Measurements from ENCODE around the gene MN1. TPM values are rescaled to one million over a fixed set of nuclear protein-coding genes. Genes with fewer than 3 reads are reported as not detected.

The MN1 gene
- total and polyA plus RNA-seq, 2 experiments from 2014 or later, result 7.8 to 45.8 TPM

- Histone ChIP-seq H3K4me1 (ENCODE audit: low read depth) (peaks cover 83% of the 10 kb centered on the region), H3K27me3 (no peaks in the 10 kb centered on the region), H3K36me3 (no peaks in the 10 kb centered on the region), H3K27ac (peak overlapping the region; percentile 94), H3K9me3 (ENCODE audit: low read depth) (no peaks in the 10 kb centered on the region), H3K4me3 (no peak overlapping the region)
- TF ChIP-seq, protein P1, sequence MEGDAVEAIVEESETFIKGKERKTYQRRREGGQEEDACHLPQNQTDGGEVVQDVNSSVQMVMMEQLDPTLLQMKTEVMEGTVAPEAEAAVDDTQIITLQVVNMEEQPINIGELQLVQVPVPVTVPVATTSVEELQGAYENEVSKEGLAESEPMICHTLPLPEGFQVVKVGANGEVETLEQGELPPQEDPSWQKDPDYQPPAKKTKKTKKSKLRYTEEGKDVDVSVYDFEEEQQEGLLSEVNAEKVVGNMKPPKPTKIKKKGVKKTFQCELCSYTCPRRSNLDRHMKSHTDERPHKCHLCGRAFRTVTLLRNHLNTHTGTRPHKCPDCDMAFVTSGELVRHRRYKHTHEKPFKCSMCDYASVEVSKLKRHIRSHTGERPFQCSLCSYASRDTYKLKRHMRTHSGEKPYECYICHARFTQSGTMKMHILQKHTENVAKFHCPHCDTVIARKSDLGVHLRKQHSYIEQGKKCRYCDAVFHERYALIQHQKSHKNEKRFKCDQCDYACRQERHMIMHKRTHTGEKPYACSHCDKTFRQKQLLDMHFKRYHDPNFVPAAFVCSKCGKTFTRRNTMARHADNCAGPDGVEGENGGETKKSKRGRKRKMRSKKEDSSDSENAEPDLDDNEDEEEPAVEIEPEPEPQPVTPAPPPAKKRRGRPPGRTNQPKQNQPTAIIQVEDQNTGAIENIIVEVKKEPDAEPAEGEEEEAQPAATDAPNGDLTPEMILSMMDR (IDR thresholded peaks at IDR 0.05; ENCODE audit: low read depth, low read length), result no peak
- DNase-seq (ENCODE audit: low read depth in 1 of 2, low spot score in 1 of 2), result peak in 1 of 2 donors; percentile 90
Measured at GRCh38 chr22:27790376-27791158, 11.0 kb downstream of the MN1 start.

- H3K36me3 ChIP-seq, result no peaks in the 10 kb centered on the region
- no peak for DNase-seq (ENCODE audit: low read depth in 1 of 2, low spot score in 1 of 2)
- no peak overlapping the region for H3K4me3 ChIP-seq
- TF ChIP-seq, protein P1 (IDR thresholded peaks at IDR 0.05; ENCODE audit: low read depth, low read length), result no peak
- H3K4me1 ChIP-seq (ENCODE audit: low read depth), result peaks cover 79% of the 10 kb centered on the region
- no peaks in the 10 kb centered on the region for H3K27me3 ChIP-seq
- no peak overlapping the region for H3K27ac ChIP-seq
- H3K9me3 ChIP-seq (ENCODE audit: low read depth), result no peaks in the 10 kb centered on the region
Measured at GRCh38 chr22:27788500-27789288, 12.9 kb downstream of the MN1 start.

DNA sequence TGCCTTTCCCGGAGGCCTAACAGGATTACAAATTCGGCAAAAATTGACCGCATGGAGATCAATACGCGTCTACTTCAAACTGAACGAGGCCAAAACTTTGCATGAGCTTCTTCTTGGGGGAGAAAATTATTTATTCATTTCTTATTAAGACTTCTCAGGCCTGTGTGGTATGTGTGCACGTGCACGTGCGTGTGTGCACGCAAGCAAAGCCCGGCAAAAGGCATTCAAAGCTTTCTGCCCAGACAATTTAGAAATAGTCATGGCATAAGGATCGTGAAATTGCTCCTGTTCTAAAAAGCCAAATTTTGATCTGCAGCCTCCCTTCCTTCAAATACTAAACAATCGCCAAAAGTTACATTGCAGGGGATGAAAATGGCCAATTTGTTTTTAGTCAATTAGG is 14.6 kb downstream of the MN1 start:
- H3K4me3 ChIP-seq, result no peak overlapping the region
- no peak overlapping the region for H3K27ac ChIP-seq
- peaks cover 63% of the 10 kb centered on the region for H3K4me1 ChIP-seq (ENCODE audit: low read depth)
- no peaks in the 10 kb centered on the region for H3K36me3 ChIP-seq
- DNase-seq (ENCODE audit: low read depth in 1 of 2, low spot score in 1 of 2), result no peak
- H3K27me3 ChIP-seq, result no peaks in the 10 kb centered on the region
- no peaks in the 10 kb centered on the region for H3K9me3 ChIP-seq (ENCODE audit: low read depth)
- TF ChIP-seq, protein P1 (IDR thresholded peaks at IDR 0.05; ENCODE audit: low read depth, low read length), result no peak

DNA sequence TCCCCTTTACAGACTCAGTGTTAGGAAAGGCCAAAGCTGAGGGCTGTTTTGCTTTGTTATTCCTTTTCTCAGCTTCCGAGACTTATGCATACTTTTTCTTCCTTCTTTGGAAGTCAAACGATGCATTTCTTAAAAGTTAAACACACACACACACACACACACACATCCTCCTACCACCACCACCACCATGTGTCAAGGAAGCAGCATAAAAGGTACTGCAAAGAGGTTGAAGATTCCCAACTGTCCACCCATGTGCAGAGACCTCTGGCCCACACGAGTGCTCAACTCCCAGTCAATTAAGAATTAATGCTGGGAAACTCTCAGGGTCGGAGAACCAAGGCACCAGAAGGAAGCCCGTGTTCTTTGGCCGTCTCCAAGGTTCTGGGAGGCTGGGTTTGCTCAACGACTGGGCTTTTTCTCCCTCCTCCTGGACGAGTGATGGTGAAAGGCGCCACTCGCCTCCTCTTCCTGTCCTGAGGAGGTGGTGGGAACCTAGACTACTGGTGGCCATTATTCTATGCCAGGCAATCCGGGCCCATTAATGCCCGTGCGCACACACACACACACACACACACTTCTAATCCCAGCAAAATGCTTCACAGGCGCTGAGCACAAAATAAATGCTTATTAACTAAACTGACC is 15.1 kb downstream of the MN1 start:
- Histone ChIP-seq H3K9me3 (ENCODE audit: low read depth) (no peaks in the 10 kb centered on the region), H3K36me3 (no peaks in the 10 kb centered on the region), H3K4me3 (no peak overlapping the region), H3K4me1 (ENCODE audit: low read depth) (peaks cover 58% of the 10 kb centered on the region), H3K27me3 (no peaks in the 10 kb centered on the region), H3K27ac (no peak overlapping the region)
- TF ChIP-seq, protein P1 (IDR thresholded peaks at IDR 0.05; ENCODE audit: low read depth, low read length), result no peak
- DNase-seq (ENCODE audit: low read depth in 1 of 2, low spot score in 1 of 2), result no peak

DNA sequence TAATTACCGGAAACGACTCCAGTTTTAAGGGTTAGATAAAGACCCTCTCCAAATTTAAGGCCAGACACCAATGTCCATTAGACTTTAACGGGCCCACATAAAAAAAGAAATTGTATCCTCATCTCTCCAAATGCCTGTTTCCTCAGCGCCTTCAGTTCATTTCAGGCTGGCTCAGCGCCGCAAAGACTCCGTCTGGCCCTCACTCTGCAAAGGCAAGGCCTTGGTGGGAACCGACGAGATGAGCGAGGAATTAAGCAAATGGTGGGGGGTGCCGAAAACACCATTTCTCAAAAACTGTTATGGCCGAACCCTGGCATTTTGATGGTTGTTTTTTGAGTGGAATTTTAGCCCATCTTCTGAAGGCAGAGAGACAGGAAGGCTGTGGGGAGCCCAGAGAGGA is 15.7 kb downstream of the MN1 start:
- TF ChIP-seq, protein P1 (IDR thresholded peaks at IDR 0.05; ENCODE audit: low read depth, low read length), result no peak
- no peaks in the 10 kb centered on the region for H3K36me3 ChIP-seq
- H3K27ac ChIP-seq, result no peak overlapping the region
- peaks cover 52% of the 10 kb centered on the region for H3K4me1 ChIP-seq (ENCODE audit: low read depth)
- H3K9me3 ChIP-seq (ENCODE audit: low read depth), result no peaks in the 10 kb centered on the region
- no peak for DNase-seq (ENCODE audit: low read depth in 1 of 2, low spot score in 1 of 2)
- H3K4me3 ChIP-seq, result no peak overlapping the region
- H3K27me3 ChIP-seq, result no peaks in the 10 kb centered on the region
